Smooth muscle cell (in vitro differentiated cells): Measurements from ENCODE around the gene XDH. TPM values are rescaled to one million over a fixed set of nuclear protein-coding genes. Genes with fewer than 3 reads are reported as not detected.

ENCODE experiments used
- DNase-seq: peaks from one replicate; lab custom pipeline; 2025; ENCODE audit not compliant: unreplicated experiment; lab: John Stamatoyannopoulos, UW
- H2AFZ ChIP-seq: fragments of 200-600 bp; sonication (generic); 2 replicates; pipeline ENCODE4 v1.6.0; 2016; ENCODE audit warnings: antibody characterized with exemption, low read depth, mild to moderate bottlenecking
- H3F3A ChIP-seq: fragments of 200-600 bp; sonication (generic); 2 replicates; pipeline ENCODE4 v1.6.0; 2017; ENCODE audit warnings: antibody characterized with exemption, low read depth
- H3K27ac ChIP-seq: fragments of 200-600 bp; sonication (generic); 2 replicates; pipeline ENCODE4 v1.5.1; 2016; ENCODE audit warnings: low read depth, mild to moderate bottlenecking
- H3K27me3 ChIP-seq: fragments of 200-600 bp; sonication (generic); 2 replicates; pipeline ENCODE4 v1.6.1; 2016; ENCODE audit warnings: low read depth, mild to moderate bottlenecking
- H3K36me3 ChIP-seq: fragments of 200-600 bp; sonication (generic); 2 replicates; pipeline ENCODE4 v1.5.1; 2016; ENCODE audit warnings: low read depth
- H3K4me1 ChIP-seq: fragments of 200-600 bp; sonication (generic); 2 replicates; pipeline ENCODE4 v1.5.1; 2016; ENCODE audit warnings: low read depth
- H3K4me2 ChIP-seq: fragments of 200-600 bp; sonication (generic); 2 replicates; pipeline ENCODE4 v1.6.0; 2016; ENCODE audit warnings: mild to moderate bottlenecking
- H3K4me3 ChIP-seq: fragments of 200-600 bp; sonication (generic); 2 replicates; pipeline ENCODE4 v1.5.1; 2016; ENCODE audit warnings: mild to moderate bottlenecking
- H3K79me2 ChIP-seq: fragments of 200-600 bp; sonication (generic); 2 replicates; pipeline ENCODE4 v1.6.0; 2016; ENCODE audit warnings: low read depth, mild to moderate bottlenecking
- H3K9ac ChIP-seq: fragments of 200-600 bp; sonication (generic); 2 replicates; pipeline ENCODE4 v1.6.0; 2016; ENCODE audit warnings: low read depth
- H3K9me3 ChIP-seq: fragments of 200-600 bp; sonication (generic); replicated peaks from 2 replicates; pipeline ENCODE4 v1.5.1; 2016; ENCODE audit warnings: low read depth
- H4K20me1 ChIP-seq: fragments of 200-600 bp; sonication (generic); 2 replicates; pipeline ENCODE4 v1.6.0; 2016; ENCODE audit warnings: low read depth
- WGBS: methylation state at CpG from one replicate; pipeline ENCODE4 v1.1.7; 2016; ENCODE audit warnings: low lambda C conversion rate; 5-methylcytosine and 5-hydroxymethylcytosine counted together
- polyA plus RNA-seq: library from polyadenylated mRNA; unstranded; fragments of >200 nt; fragmentation: Nextera tagmentation; extraction: Ambion mirVana; gene quantifications from 2 replicates; pipeline ENCODE4 v1.2.1, GENCODE V29; 2016
- total RNA-seq: library from RNA; depleted of rRNA; stranded (reverse); fragments of >200 nt; gene quantifications from 2 replicates; pipeline ENCODE4 v1.2.3, GENCODE V29; 2014
- TF ChIP-seq, protein P1 (sequence below): fragments of 200-600 bp; sonication (generic); IDR thresholded peaks from 2 replicates; pipeline ENCODE4 v1.5.1; 2017; ENCODE audit warnings: borderline replicate concordance, mild to moderate bottlenecking, antibody characterized with exemption; ENCODE audit not compliant: insufficient read depth, poor library complexity, severe bottlenecking

XDH gene
- total and polyA plus RNA-seq, 2 experiments from 2014 or later: 0.37 to 6.1 TPM

DNA sequence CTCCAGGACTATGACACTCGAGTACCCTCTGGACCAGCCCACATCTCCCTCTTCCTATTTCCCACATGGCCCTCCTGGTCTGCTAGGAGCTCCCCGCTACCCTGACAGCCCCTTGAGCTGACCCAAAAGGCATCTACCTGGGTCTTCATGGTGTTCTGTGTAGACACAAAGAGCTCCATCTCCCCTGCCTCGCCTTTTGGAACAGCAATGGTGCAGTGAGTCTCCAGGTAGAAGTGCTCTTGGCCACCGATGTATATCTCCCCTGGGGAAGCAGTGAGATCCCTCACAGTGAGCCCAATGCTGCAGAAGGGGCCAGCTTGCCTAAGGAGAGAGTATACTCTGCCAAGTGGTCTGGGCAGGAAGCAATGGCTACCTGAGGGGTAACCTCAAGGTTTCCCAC lies 47.8 kb downstream of the XDH start:
- H3K79me2 ChIP-seq: no peaks in the 10 kb centered on the region
- H4K20me1 ChIP-seq: no peaks in the 10 kb centered on the region
- no peaks in the 10 kb centered on the region for H3K27me3 ChIP-seq
- no peaks in the 10 kb centered on the region for H3F3A ChIP-seq
- WGBS: 82% methylated on average over 4 of the region's 4 CpGs
- no peak overlapping the region for H3K9ac ChIP-seq
- H3K4me2 ChIP-seq: no peak overlapping the region
- H3K4me1 ChIP-seq: no peaks in the 10 kb centered on the region
- no peaks in the 10 kb centered on the region for H3K9me3 ChIP-seq
- no peaks in the 10 kb centered on the region for H3K36me3 ChIP-seq
- H3K4me3 ChIP-seq: no peak overlapping the region
- TF ChIP-seq, protein P1, sequence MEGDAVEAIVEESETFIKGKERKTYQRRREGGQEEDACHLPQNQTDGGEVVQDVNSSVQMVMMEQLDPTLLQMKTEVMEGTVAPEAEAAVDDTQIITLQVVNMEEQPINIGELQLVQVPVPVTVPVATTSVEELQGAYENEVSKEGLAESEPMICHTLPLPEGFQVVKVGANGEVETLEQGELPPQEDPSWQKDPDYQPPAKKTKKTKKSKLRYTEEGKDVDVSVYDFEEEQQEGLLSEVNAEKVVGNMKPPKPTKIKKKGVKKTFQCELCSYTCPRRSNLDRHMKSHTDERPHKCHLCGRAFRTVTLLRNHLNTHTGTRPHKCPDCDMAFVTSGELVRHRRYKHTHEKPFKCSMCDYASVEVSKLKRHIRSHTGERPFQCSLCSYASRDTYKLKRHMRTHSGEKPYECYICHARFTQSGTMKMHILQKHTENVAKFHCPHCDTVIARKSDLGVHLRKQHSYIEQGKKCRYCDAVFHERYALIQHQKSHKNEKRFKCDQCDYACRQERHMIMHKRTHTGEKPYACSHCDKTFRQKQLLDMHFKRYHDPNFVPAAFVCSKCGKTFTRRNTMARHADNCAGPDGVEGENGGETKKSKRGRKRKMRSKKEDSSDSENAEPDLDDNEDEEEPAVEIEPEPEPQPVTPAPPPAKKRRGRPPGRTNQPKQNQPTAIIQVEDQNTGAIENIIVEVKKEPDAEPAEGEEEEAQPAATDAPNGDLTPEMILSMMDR: no peak
- H3K27ac ChIP-seq: no peak overlapping the region
- no peak overlapping the region for H2AFZ ChIP-seq
- DNase-seq: no peak

DNA sequence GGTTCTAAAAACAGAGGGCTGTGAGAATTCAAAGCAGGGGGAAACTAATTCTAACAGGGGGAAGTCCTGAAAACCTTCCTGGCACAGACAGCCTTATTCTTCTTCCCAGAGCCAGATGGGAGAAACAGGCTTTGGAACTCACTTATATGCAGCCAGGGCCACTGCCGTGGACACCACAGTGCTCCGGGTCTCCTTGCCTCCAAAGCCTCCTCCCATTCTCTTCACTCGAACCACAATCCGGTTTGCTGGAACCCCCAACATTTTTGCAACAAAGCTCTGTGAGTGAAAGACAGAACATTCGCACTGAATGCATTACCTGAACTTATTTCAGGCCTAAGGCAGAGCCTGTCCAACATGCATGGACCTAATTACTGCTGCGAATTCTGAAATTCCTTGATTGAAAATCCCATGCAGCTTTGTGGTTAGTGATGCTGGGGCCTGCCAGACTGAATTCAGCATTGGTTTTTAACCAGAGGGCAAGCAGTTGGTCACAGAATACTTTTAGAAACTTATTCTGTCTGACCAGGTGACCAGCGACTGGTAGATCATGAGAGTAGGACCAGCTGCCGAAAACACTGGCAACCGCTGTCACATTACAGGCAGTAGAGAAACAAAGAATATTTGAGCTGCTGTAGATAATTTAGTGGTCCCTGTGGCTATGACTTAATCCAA lies 48.6 kb downstream of the XDH start:
- TF ChIP-seq, protein P1: no peak
- Histone ChIP-seq H3K9me3 (no peaks in the 10 kb centered on the region), H3F3A (no peaks in the 10 kb centered on the region), H3K27me3 (no peaks in the 10 kb centered on the region), H3K4me1 (no peaks in the 10 kb centered on the region), H3K9ac (no peak overlapping the region), H3K79me2 (no peaks in the 10 kb centered on the region), H3K36me3 (no peaks in the 10 kb centered on the region), H3K27ac (no peak overlapping the region), H3K4me3 (no peak overlapping the region), H4K20me1 (no peaks in the 10 kb centered on the region), H3K4me2 (no peak overlapping the region), H2AFZ (no peak overlapping the region)
- WGBS: 95% methylated on average over 9 of the region's 9 CpGs
- DNase-seq: no peak

DNA sequence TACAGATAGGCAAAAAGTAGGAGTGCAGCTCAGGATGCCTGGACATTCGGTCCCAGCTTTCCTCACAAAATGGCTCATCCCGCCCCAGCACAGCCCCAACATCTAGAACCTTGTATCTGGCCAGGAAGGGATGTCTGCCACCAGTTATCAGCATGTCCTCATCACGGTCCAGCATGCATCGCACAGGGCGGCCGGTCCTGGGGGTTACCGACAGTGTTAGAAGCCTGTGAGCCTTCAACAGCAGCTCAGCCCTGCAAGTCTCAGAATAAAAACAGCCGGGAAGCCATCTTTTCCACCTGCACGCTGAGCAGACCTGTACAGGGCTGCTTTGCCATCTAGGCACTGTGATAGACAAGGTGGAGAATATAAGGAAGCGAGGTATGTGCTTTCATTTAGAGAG lies 49.2 kb downstream of the XDH start:
- Histone ChIP-seq H4K20me1 (no peaks in the 10 kb centered on the region), H3K4me1 (no peaks in the 10 kb centered on the region), H3K79me2 (no peaks in the 10 kb centered on the region), H3K4me2 (no peak overlapping the region), H3K9ac (no peak overlapping the region), H3F3A (no peaks in the 10 kb centered on the region), H3K27me3 (no peaks in the 10 kb centered on the region), H3K36me3 (no peaks in the 10 kb centered on the region), H2AFZ (no peak overlapping the region), H3K9me3 (no peaks in the 10 kb centered on the region), H3K27ac (no peak overlapping the region), H3K4me3 (no peak overlapping the region)
- TF ChIP-seq, protein P1: no peak
- DNase-seq: no peak
- 97% methylated on average over 10 of the region's 10 CpGs for WGBS
